H1 (cell line): Measurements from ENCODE around the gene ATXN3. TPM values are rescaled to one million over a fixed set of nuclear protein-coding genes. Genes with fewer than 3 reads are reported as not detected.
A peak's percentile ranks its signal among the peaks of the same experiment; 100 is the strongest.

Experiments
- CTCF ChIA-PET: fragments of 300-600 bp; sonication (Branson Sonifier 250); formaldehyde crosslinking; loops from one replicate; lab custom pipeline; 2021; ENCODE audit not compliant: partially characterized antibody; lab: Charles Lee
- POLR2A ChIA-PET: fragments of 300-600 bp; sonication (Branson Sonifier 250); formaldehyde crosslinking; loops from one replicate; lab custom pipeline; 2021; ENCODE audit warnings: inconsistent platforms; ENCODE audit not compliant: partially characterized antibody; lab: Charles Lee
- DNase-seq, 2 experiments: peaks; one replicate each; pipeline versions ENCODE4 v3.0.0 to v3.0.0-alpha.2; 2010 to 2022; ENCODE audit warnings: low spot score in 2 of 2, low read depth in 1 of 2, mixed read lengths in 1 of 2
- FAIRE-seq: peaks from 2 replicates; lab custom pipeline; 2011; peaks lifted over from hg19 to GRCh38; lab: Jason Lieb, UNC
- H2AFZ ChIP-seq: 2 replicates; pipeline ENCODE4 v1.8.1; 2012; ENCODE audit warnings: low read length, inconsistent platforms
- H2AK5ac ChIP-seq: 2 replicates; pipeline ENCODE4 v1.6.1; 2013; ENCODE audit warnings: low read depth, low read length
- H2BK120ac ChIP-seq: replicated peaks from 2 replicates; pipeline ENCODE3; 2013; ENCODE audit warnings: low read depth, low read length, inconsistent platforms
- H2BK12ac ChIP-seq: 2 replicates; pipeline ENCODE4 v1.6.1; 2013; ENCODE audit warnings: low read depth, low read length
- H2BK15ac ChIP-seq: 2 replicates; pipeline ENCODE4 v1.6.1; 2013; ENCODE audit warnings: low read length
- H2BK20ac ChIP-seq: 2 replicates; pipeline ENCODE4 v1.6.1; 2013; ENCODE audit warnings: low read length
- H2BK5ac ChIP-seq: 2 replicates; pipeline ENCODE4 v1.6.1; 2013; ENCODE audit warnings: low read depth, low read length
- H3K14ac ChIP-seq: 2 replicates; pipeline ENCODE4 v1.6.1; 2013; ENCODE audit warnings: inconsistent platforms; ENCODE audit not compliant: insufficient read length
- H3K18ac ChIP-seq: 2 replicates; pipeline ENCODE4 v1.6.1; 2013; ENCODE audit warnings: low read length; ENCODE audit errors: extremely low read depth
- H3K23ac ChIP-seq: 2 replicates; pipeline ENCODE4 v1.6.1; 2013; ENCODE audit warnings: inconsistent platforms; ENCODE audit not compliant: insufficient read length
- H3K23me2 ChIP-seq: 2 replicates; pipeline ENCODE4 v1.6.1; 2013; ENCODE audit warnings: low read depth, low read length
- H3K27ac ChIP-seq: 2 replicates; pipeline ENCODE4 v1.6.1; 2011; ENCODE audit warnings: low read depth, low read length, inconsistent platforms
- H3K27me3 ChIP-seq, 4 experiments: replicated peaks in 1 of 4; 1 replicate in 1 of 4; 2 replicates in 3 of 4; pipeline versions ENCODE4 v1.6.1 to v1.8.1; 2011 to 2013; ENCODE audit warnings: low read length in 3 of 4, mild to moderate bottlenecking in 3 of 4, inconsistent platforms in 2 of 4, mixed read lengths in 2 of 4, moderate library complexity in 1 of 4; ENCODE audit not compliant: control insufficient read depth in 3 of 4, insufficient read depth in 3 of 4; ENCODE audit errors: extremely low read depth in 1 of 4
- H3K36me3 ChIP-seq, 4 experiments: 2 replicates each; pipeline versions ENCODE4 v1.6.1 to v1.8.1; 2011 to 2013; ENCODE audit warnings: mild to moderate bottlenecking in 4 of 4, low read length in 3 of 4, moderate library complexity in 2 of 4, control low read depth in 1 of 4, inconsistent platforms in 1 of 4; ENCODE audit not compliant: insufficient read depth in 4 of 4, control insufficient read depth in 2 of 4
- H3K4ac ChIP-seq: replicated peaks from 2 replicates; pipeline ENCODE3; 2013; ENCODE audit warnings: low read length, low read depth, mixed read lengths, inconsistent platforms; ENCODE audit not compliant: insufficient read length
- H3K4me1 ChIP-seq, 4 experiments: replicated peaks in 1 of 4; 1 replicate in 1 of 4; 2 replicates in 3 of 4; pipeline versions ENCODE4 v1.6.1 to v1.8.1; 2011 to 2013; ENCODE audit warnings: low read length in 3 of 4, inconsistent platforms in 2 of 4, mixed read lengths in 1 of 4; ENCODE audit not compliant: insufficient read depth in 4 of 4, control insufficient read depth in 3 of 4
- H3K4me2 ChIP-seq, 2 experiments: 2 replicates each; pipeline versions ENCODE4 v1.6.1 to v1.8.1; 2011 to 2013; ENCODE audit warnings: low read depth in 2 of 2, low read length in 2 of 2, control low read depth in 1 of 2, inconsistent platforms in 1 of 2, mild to moderate bottlenecking in 1 of 2; ENCODE audit not compliant: insufficient read depth in 1 of 2
- H3K4me3 ChIP-seq, 4 experiments: fragments of 200-600, 300-600 bp in 1 of 4; sonication (generic), shearing (Covaris generic), sonication (Bioruptor Twin) in 1 of 4; 2 replicates each; pipeline versions ENCODE4 v1.5.1 to v1.8.1; 2011 to 2016; ENCODE audit warnings: low read length in 4 of 4, low read depth in 3 of 4, control low read depth in 2 of 4, inconsistent platforms in 2 of 4, mild to moderate bottlenecking in 2 of 4, mixed read lengths in 1 of 4, moderate library complexity in 1 of 4; ENCODE audit not compliant: insufficient read depth in 2 of 4; ENCODE audit errors: extremely low read depth in 1 of 4
- H3K56ac ChIP-seq: replicated peaks from 2 replicates; pipeline ENCODE3; 2013; ENCODE audit warnings: low read depth, mild to moderate bottlenecking, mixed read lengths, low read length, inconsistent platforms; ENCODE audit not compliant: insufficient read length
- H3K79me1 ChIP-seq: 2 replicates; pipeline ENCODE4 v1.6.1; 2013; ENCODE audit warnings: low read depth, low read length, control low read depth
- H3K79me2 ChIP-seq, 2 experiments: 2 replicates each; pipeline versions ENCODE4 v1.6.1 to v1.8.1; 2012 to 2013; ENCODE audit warnings: low read length in 2 of 2, mild to moderate bottlenecking in 2 of 2, inconsistent platforms in 1 of 2; ENCODE audit not compliant: insufficient read depth in 2 of 2, control insufficient read depth in 1 of 2
- H3K9ac ChIP-seq, 4 experiments: replicated peaks in 1 of 4; 1 replicate in 1 of 4; 2 replicates in 3 of 4; pipeline versions ENCODE4 v1.6.1 to v1.8.1; 2011 to 2013; ENCODE audit warnings: low read depth in 3 of 4, low read length in 3 of 4, control low read depth in 2 of 4, mild to moderate bottlenecking in 2 of 4, moderate library complexity in 2 of 4, inconsistent platforms in 1 of 4; ENCODE audit errors: extremely low read depth in 1 of 4
- H3K9me3 ChIP-seq, 2 experiments: 2 replicates each; pipeline versions ENCODE4 v1.6.1 to v1.8.1; 2012 to 2013; ENCODE audit warnings: mild to moderate bottlenecking in 2 of 2, moderate library complexity in 2 of 2, control low read depth in 1 of 2, inconsistent platforms in 1 of 2, low read depth in 1 of 2, low read length in 1 of 2, mixed read lengths in 1 of 2; ENCODE audit not compliant: insufficient read depth in 2 of 2
- H4K20me1 ChIP-seq, 2 experiments: replicated peaks in 1 of 2; 2 replicates each; pipeline versions ENCODE3 to v1.8.1; 2011 to 2013; ENCODE audit warnings: inconsistent platforms in 2 of 2, low read length in 2 of 2, mild to moderate bottlenecking in 1 of 2; ENCODE audit not compliant: insufficient read depth in 2 of 2, control insufficient read depth in 1 of 2
- H4K5ac ChIP-seq: 2 replicates; pipeline ENCODE4 v1.6.1; 2013; ENCODE audit warnings: low read length, low read depth, mixed read lengths, inconsistent platforms; ENCODE audit not compliant: insufficient read length
- H4K8ac ChIP-seq: 2 replicates; pipeline ENCODE4 v1.8.0; 2013; ENCODE audit warnings: mild to moderate bottlenecking, moderate library complexity, low read length, inconsistent platforms; ENCODE audit not compliant: insufficient read depth; ENCODE audit errors: extremely low read depth
- H4K91ac ChIP-seq: replicated peaks from 2 replicates; pipeline ENCODE3; 2013; ENCODE audit warnings: low read length, mixed read lengths, inconsistent platforms; ENCODE audit not compliant: insufficient read length
- CBX5 ChIP-seq: fragments of 300-800, 300-1000 bp; sonication (generic); IDR thresholded peaks from 2 replicates; pipeline ENCODE4 v1.7.1; 2016; ENCODE audit warnings: antibody characterized with exemption, low read length, low read depth
- CEBPB ChIP-seq: IDR thresholded peaks from 2 replicates; pipeline ENCODE4 v1.6.1; 2012; ENCODE audit warnings: low read depth, low read length
- CHD2 ChIP-seq: IDR thresholded peaks from 2 replicates; pipeline ENCODE4 v1.6.1; 2012; ENCODE audit warnings: low read length, improper control_type of control experiment
- EP300 ChIP-seq, 2 experiments: IDR thresholded peaks; 1 replicate in 1 of 2; 2 replicates in 1 of 2; pipeline ENCODE4 v1.6.1; 2011 to 2012; ENCODE audit warnings: low read depth in 2 of 2, low read length in 2 of 2, mild to moderate bottlenecking in 2 of 2, borderline replicate concordance in 1 of 2, inconsistent platforms in 1 of 2, moderate library complexity in 1 of 2
- GTF2F1 ChIP-seq: IDR thresholded peaks from 2 replicates; pipeline ENCODE4 v1.6.1; 2012; ENCODE audit warnings: low read depth, low read length, improper control_type of control experiment, borderline replicate concordance
- RNF2 ChIP-seq: fragments of 200-900, 300-1000 bp; sonication (generic); IDR thresholded peaks from 2 replicates; pipeline ENCODE4 v1.7.1; 2016; ENCODE audit warnings: borderline replicate concordance, low read depth, mild to moderate bottlenecking, antibody characterized with exemption, low read length; ENCODE audit not compliant: poor library complexity, severe bottlenecking; ENCODE audit errors: missing control alignments
- SAP30 ChIP-seq: fragments of 300-600 bp; sonication (generic); IDR thresholded peaks from 2 replicates; pipeline ENCODE4 v1.7.1; 2012; ENCODE audit warnings: low read length, moderate library complexity, mild to moderate bottlenecking, inconsistent platforms; ENCODE audit not compliant: insufficient read depth, insufficient replicate concordance
- ZNF274 ChIP-seq: IDR thresholded peaks from 2 replicates; pipeline ENCODE4 v1.7.0; 2012; ENCODE audit warnings: low read length, borderline replicate concordance; ENCODE audit errors: extremely low read depth
- WGBS, 2 experiments: shearing (Covaris generic) in 1 of 2; methylation state at CpG; one replicate each; pipeline versions ENCODE4 v1.1.6 to v1.1.7; 2013 to 2015; ENCODE audit warnings: low lambda C conversion rate in 2 of 2, mixed read lengths in 2 of 2, inconsistent platforms in 1 of 2, low coverage in 1 of 2, missing lambda C conversion rate in 1 of 2; ENCODE audit not compliant: insufficient replicate concordance in 2 of 2, insufficient coverage in 1 of 2, insufficient read length in 1 of 2; ENCODE audit errors: extremely low coverage in 1 of 2, missing lambda C conversion rate in 1 of 2; 5-methylcytosine and 5-hydroxymethylcytosine counted together
- polyA plus RNA-seq, 7 experiments: library from polyadenylated mRNA; depleted of rRNA in 3 of 7; stranded (reverse) in 5 of 7; unstranded in 2 of 7; fragments of >200 nt in 5 of 7; fragments of 200-250 nt in 2 of 7; gene quantifications; 1 replicate in 5 of 7; 2 replicates in 1 of 7; 4 replicates in 1 of 7; pipeline versions ENCODE4 v1.2.1 to v1.2.3, GENCODE V29; 2011 to 2013; ENCODE audit warnings: missing spikeins in 2 of 7, mixed read lengths in 2 of 7
- total RNA-seq: library from RNA; stranded (reverse); fragmentation: NEBNext Ultra II Directional; extraction: Animal tissue kit (Norgen Biotek cat#: 25700); gene quantifications from 2 replicates; pipeline ENCODE4 v1.2.1, GENCODE V29; 2021

Gene ATXN3
- total and polyA plus RNA-seq, 2 of the 8 experiments (the other 6 are each of a cell fraction or from before 2014, with no cell fraction given): 8.8 to 37.2 TPM

DNA sequence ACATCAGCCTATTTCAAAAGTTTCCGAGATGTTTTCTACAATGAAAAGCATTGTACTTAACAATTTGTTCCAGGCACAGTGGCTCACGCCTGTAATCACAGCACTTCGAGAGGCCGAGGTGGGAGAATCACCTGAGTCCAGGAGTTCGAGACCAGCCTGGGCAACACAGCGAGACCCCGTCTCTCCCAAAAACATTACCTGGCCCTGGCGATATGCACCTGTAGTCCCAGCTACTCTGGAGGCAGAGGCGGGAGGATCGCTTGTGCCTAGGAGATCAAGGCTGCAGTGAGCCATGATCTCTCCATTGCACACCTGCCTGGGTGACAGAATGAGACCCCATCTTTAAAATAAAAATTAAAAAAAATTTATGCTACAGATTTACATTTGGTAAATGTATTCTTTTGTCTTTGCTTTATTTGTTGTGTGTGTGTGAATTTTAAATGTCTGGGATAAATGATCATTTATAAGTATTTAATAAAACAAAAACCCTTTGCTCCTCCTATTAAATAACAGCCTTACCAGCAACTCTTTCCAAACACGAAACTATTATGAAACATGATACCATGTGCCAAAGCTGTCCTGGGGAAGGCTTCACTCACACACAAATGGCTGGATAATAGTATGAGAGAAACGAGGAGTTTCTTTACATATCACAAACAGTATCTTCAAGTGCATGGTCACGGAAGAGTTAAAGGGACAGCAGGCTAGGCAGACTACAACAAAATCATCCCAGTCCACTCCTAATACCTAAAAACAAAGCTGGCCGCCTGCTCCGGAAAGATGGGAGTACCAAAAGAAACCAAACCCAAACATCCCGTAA, 1.1 kb downstream of the ATXN3 start:
- CTCF ChIA-PET: interaction anchor here (1.2 to 4.5 kb wide), 5 partner anchors 10 to 33 kb away, joined by 3 to 45 read pairs (median 4); partner anchors contain the start of genes CPSF2 and NDUFB1
- no peak for DNase-seq
- H4K20me1 ChIP-seq: peaks cover 3 to 4% of the 10 kb centered on the region in 2 experiments
- TF ChIP-seq CBX5 (no peak), CEBPB (no peak), ZNF274 (no peak), SAP30 (no peak), CHD2 (no peak), EP300 (IDR thresholded peaks at IDR 0.05; ENCODE audit: borderline replicate concordance in 1 of 2, low read depth in 2 of 2, low read length in 2 of 2) (no peak), GTF2F1 (no peak), RNF2 (no peak)
- TF ChIP-seq, all 59 proteins: peak for 0
- Histone ChIP-seq H3K79me2 (peaks cover 15 to 60% of the 10 kb centered on the region in 2 experiments), H3K4me3 (peak overlapping the region; percentile 69 to 97 (median 86)), H3K79me1 (peaks cover 10% of the 10 kb centered on the region), H3K23me2 (peaks cover 8% of the 10 kb centered on the region), H4K91ac (no peak overlapping the region), H3K56ac (peak overlapping the region; percentile 49), H3K4me2 (peak overlapping the region; percentile 71 to 76), H3K36me3 (no peaks in the 10 kb centered on the region), H4K5ac (no peak overlapping the region), H3K4ac (no peak overlapping the region), H3K14ac (no peak overlapping the region), H2AK5ac (no peak overlapping the region), H3K9ac (peak overlapping the region; percentile 15 to 85 (median 80); a peak in 5 of 7 replicates), H3K27me3 (no peaks in the 10 kb centered on the region), H2BK120ac (no peak overlapping the region), H3K23ac (no peak overlapping the region), H2BK20ac (no peak overlapping the region), H4K8ac (no peak overlapping the region), H3K27ac (peak overlapping the region; percentile 37; the same call in 1 of the 2 replicates), H3K18ac (no peak overlapping the region), H2BK15ac (no peak overlapping the region), H2BK5ac (no peak overlapping the region), H3K4me1 (peaks cover 4 to 7% (median 6%) of the 10 kb centered on the region in 4 experiments; a peak in 6 of 7 replicates), H3K9me3 (no peaks in the 10 kb centered on the region), H2BK12ac (no peak overlapping the region), H2AFZ (no peak overlapping the region)
- no peak for FAIRE-seq
- POLR2A ChIA-PET: interaction anchor here (0.6 to 4.5 kb wide), 7 partner anchors 8 to 65 kb away, joined by 3 to 66 read pairs (median 6); partner anchors contain the start of genes CPSF2, NDUFB1 and TRIP11
- WGBS, 2 experiments: 57% methylated on average over 16 of the region's 16 CpGs; no CpG with 5 or more reads in 1 of the 2 experiments
